Vagina (tissue), 2 donors: ENCODE results near the gene OTUB1. TPM values are rescaled to one million over a fixed set of nuclear protein-coding genes. Genes with fewer than 3 reads are reported as not detected.
"Not testable (repeated sequence)": the region's sequence is repeated elsewhere in the genome, so short reads cannot be mapped to it uniquely, and the experiment has no call there.

Source experiments
- DNase-seq, 2 donors: peaks; one replicate each; pipeline ENCODE4 v3.0.0-alpha.2; 2017; ENCODE audit errors: extremely low spot score in 2 of 2
- H3K27ac ChIP-seq: fragments of 200-600 bp; sonication (generic); one replicate; pipeline ENCODE4 v1.5.1; 2019
- H3K27me3 ChIP-seq: fragments of 200-600 bp; sonication (generic); one replicate; pipeline ENCODE4 v1.5.1; 2019
- H3K36me3 ChIP-seq, 2 donors: fragments of 200-600 bp; sonication (generic); one replicate each; pipeline ENCODE4 v1.5.1; 2017 to 2019
- H3K4me1 ChIP-seq: fragments of 200-600 bp; sonication (generic); one replicate; pipeline ENCODE4 v1.5.1; 2019
- H3K4me3 ChIP-seq, 2 donors: fragments of 200-600 bp; sonication (generic); 1 replicate in 1 of 2; 2 replicates in 1 of 2; pipeline ENCODE4 v1.5.1; 2016 to 2019
- H3K9me3 ChIP-seq: fragments of 200-600 bp; sonication (generic); one replicate; pipeline ENCODE4 v1.5.1; 2019
- CTCF ChIP-seq, 3 experiments: fragments of 450-650 bp in 2 of 3; fragments of 200-600 bp in 1 of 3; sonication (generic) in 1 of 3; IDR thresholded peaks; one replicate each; pipeline ENCODE4 v1.5.1; 2017 to 2019; ENCODE audit warnings: antibody characterized with exemption in 3 of 3, mild to moderate bottlenecking in 2 of 3, moderate library complexity in 2 of 3
- POLR2A ChIP-seq, 2 donors: fragments of 450-650 bp; IDR thresholded peaks; one replicate each; pipeline ENCODE4 v1.6.1; 2017; ENCODE audit warnings: antibody characterized with exemption in 2 of 2, mild to moderate bottlenecking in 2 of 2, moderate library complexity in 2 of 2
- POLR2AphosphoS5 ChIP-seq, 2 donors: sonication (generic); formaldehyde crosslinking; IDR thresholded peaks; one replicate each; pipeline ENCODE4 v1.9.0; 2017; ENCODE audit warnings: antibody characterized with exemption in 2 of 2, mild to moderate bottlenecking in 2 of 2, low read depth in 1 of 2; ENCODE audit not compliant: insufficient read depth in 1 of 2
- intact Hi-C: fragments of 100-400 bp; cut with DNase I; formaldehyde crosslinking; loops from one replicate; pipeline ENCODE4 v1.15.1; 2023
- total RNA-seq: library from RNA; depleted of rRNA; stranded (reverse); fragments of >200 nt; gene quantifications from one replicate; pipeline ENCODE4 v1.2.3, GENCODE V29; 2016

OTUB1 gene
- total RNA-seq, 1 donor from 2014 or later, result 85.0 TPM

GRCh38 chr11:63966444-63966843 is 19.8 kb upstream of the OTUB1 start:
- Histone ChIP-seq H3K4me1 (peaks cover 10% of the 10 kb centered on the region), H3K27me3 (no peaks in the 10 kb centered on the region), H3K36me3 (no peaks in the 10 kb centered on the region), H3K4me3 (no peak overlapping the region), H3K9me3 (no peaks in the 10 kb centered on the region), H3K27ac (no peak overlapping the region)
- TF ChIP-seq CTCF (IDR thresholded peaks at IDR 0.05) (no peak), POLR2A (IDR thresholded peaks at IDR 0.05) (no peak), POLR2AphosphoS5 (IDR thresholded peaks at IDR 0.05; ENCODE audit: insufficient read depth in 1 of 2, low read depth in 1 of 2) (no peak)
- intact Hi-C loops, result no loop called here
- DNase-seq, result no peak

- Histone ChIP-seq H3K4me1 (no peaks in the 10 kb centered on the region), H3K36me3 (no peaks in the 10 kb centered on the region), H3K4me3 (no peak overlapping the region), H3K9me3 (no peaks in the 10 kb centered on the region), H3K27me3 (no peaks in the 10 kb centered on the region), H3K27ac (no peak overlapping the region)
- no peak for TF ChIP-seq CTCF (IDR thresholded peaks at IDR 0.05)
- TF ChIP-seq POLR2A (IDR thresholded peaks at IDR 0.05), result no peak
- TF ChIP-seq POLR2AphosphoS5 (IDR thresholded peaks at IDR 0.05; ENCODE audit: insufficient read depth in 1 of 2, low read depth in 1 of 2), result no peak
- no peak for DNase-seq
- intact Hi-C loops, result no loop called here
These were observed 16.8 kb upstream of the OTUB1 start for GRCh38 chr11:63969461-63969860.

GRCh38 chr11:63970902-63971301 is 15.3 kb upstream of the OTUB1 start:
- no peaks in the 10 kb centered on the region for H3K36me3 ChIP-seq
- no peak for DNase-seq
- H3K27me3 ChIP-seq, result no peaks in the 10 kb centered on the region
- H3K4me1 ChIP-seq, result peaks cover 9% of the 10 kb centered on the region
- intact Hi-C loops, result no loop called here
- no peaks in the 10 kb centered on the region for H3K9me3 ChIP-seq
- no peak overlapping the region for H3K27ac ChIP-seq
- TF ChIP-seq POLR2AphosphoS5 (IDR thresholded peaks at IDR 0.05; ENCODE audit: insufficient read depth in 1 of 2, low read depth in 1 of 2) (no peak), CTCF (IDR thresholded peaks at IDR 0.05) (no peak), POLR2A (IDR thresholded peaks at IDR 0.05) (no peak)
- H3K4me3 ChIP-seq, result no peak overlapping the region

DNA sequence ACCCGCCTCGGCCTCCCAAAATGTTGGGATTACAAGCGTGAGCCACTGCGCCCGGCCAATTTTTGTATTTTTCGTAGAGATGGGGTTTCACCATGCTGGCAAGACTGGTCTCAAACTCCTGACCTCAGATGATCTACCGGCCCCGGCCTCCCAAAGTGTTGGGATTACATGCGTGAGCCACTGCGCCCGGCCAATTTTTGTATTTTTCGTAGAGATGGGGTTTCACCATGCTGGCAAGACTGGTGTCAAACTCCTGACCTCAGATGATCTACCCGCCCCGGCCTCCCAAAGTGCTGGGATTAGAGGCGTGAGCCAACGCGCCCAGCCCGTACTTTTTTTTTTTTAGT is 12.4 kb upstream of the OTUB1 start:
- H3K4me1 ChIP-seq, result peaks cover 30% of the 10 kb centered on the region
- DNase-seq, H3K27ac ChIP-seq, H3K36me3 ChIP-seq, H3K27me3 ChIP-seq, intact Hi-C loops, H3K9me3 ChIP-seq: not testable (repeated sequence)
- peak overlapping the region in 1 of 2 donors; percentile 77 for H3K4me3 ChIP-seq

DNA sequence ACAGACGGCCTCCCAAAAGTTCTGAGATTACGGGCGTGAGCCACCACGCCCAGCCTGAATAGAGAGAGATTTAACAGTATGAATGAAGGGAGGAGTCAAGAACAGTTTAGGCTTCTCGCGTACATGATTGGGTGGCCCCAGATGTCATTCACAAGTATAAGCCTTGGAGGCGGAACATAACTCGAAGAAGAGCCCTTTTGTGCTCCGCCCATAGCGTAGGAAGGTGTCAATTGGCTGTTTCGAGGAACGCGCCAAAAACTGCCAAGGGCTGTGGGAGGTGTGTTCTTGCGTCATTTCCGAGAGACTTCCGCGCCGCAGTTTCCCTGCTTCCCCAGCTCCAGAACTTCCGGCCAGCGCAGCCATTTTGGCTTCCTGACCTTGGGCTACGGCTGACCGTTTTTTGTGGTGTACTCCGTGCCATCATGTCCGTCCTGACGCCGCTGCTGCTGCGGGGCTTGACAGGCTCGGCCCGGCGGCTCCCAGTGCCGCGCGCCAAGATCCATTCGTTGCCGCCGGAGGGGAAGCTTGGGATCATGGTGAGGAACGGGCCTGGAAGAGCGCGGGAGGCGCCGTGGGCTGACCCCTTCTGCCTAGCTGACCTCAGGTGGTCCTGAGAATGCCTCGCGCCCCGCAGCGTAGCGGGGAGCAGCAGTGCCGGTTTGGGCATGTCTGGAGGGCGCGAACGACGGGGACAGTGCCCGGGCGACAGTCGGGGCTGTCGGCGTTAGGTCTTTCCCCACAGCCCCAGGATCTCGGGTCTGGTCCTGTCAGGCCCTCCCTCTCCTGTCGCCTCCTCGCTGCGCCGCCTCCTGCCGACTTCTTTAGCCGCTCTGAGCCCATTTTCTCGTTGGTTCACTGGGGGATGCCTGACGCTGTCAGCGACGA is 11.7 kb upstream of the OTUB1 start, which contains the start of gene COX8A:
Gene COX8A (plus strand): TSS at position 362 of the 885 bp plus-strand sequence. CDS start 61 bp downstream, at position 423.
- H3K27ac ChIP-seq, result peak within 1 kb of the TSS; percentile 85
- intact Hi-C loops, result no loop called here
- no peaks in the 10 kb centered on the region for H3K27me3 ChIP-seq
- H3K9me3 ChIP-seq, result no peaks in the 10 kb centered on the region
- H3K36me3 ChIP-seq, result peaks cover 0 to 5% of the 10 kb centered on the region in 2 donors
- H3K4me1 ChIP-seq, result peaks cover 36% of the 10 kb centered on the region
- peak; percentile 99 for DNase-seq
- H3K4me3 ChIP-seq, result peak within 1 kb of the TSS; percentile 77 to 99
- TF ChIP-seq CTCF (IDR thresholded peaks at IDR 0.05), result no peak
- peak in 1 of 2 donors; percentile 53 for TF ChIP-seq POLR2A (IDR thresholded peaks at IDR 0.05)
- peak; percentile 94 to 98 for TF ChIP-seq POLR2AphosphoS5 (IDR thresholded peaks at IDR 0.05; ENCODE audit: insufficient read depth in 1 of 2, low read depth in 1 of 2)
